GM12873 (cell line): ENCODE measurements around the gene PACSIN2.

Source experiments
- TF ChIP-seq, protein P1 (sequence below): IDR thresholded peaks from 2 replicates; pipeline ENCODE4 v1.5.1; 2012; ENCODE audit warnings: low read depth, mild to moderate bottlenecking, moderate library complexity, low read length, control low read depth; ENCODE audit not compliant: insufficient read depth; ENCODE audit errors: missing control alignments

Gene PACSIN2

DNA sequence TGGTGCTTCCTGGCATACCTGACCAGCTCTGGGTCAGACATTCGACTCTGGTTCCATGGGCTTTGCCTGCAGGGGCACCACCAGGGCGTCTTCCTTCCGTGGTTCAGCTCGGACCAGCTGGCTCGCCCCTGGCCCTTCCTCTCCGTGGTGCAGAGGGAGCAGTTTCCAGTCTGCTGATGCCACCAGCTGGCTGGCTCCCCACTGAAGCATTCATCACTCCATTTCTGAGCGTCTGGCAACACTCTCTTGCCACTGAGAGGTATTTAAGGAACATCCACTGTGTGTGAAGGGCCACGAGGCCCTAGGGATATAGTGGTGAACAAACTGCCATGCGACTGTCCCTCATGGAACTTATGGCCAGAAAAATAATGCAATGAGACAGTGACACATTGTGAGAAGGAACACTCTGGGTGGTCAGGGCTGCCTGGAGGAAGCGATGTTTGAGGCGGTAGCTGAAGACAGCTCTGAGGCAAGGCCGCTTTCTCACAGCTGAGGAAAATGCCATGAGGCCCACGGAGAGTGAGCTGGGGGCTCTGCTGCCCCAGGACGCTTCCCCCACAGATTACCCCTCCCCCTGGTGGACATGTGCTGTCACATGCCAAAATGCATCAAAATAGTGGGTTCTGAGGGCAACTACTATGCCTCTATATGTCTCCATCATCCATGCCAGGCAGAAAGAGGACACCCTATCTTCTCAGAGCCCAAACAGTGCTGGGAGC, 113.0 kb downstream of the PACSIN2 start:
- TF ChIP-seq, protein P1, sequence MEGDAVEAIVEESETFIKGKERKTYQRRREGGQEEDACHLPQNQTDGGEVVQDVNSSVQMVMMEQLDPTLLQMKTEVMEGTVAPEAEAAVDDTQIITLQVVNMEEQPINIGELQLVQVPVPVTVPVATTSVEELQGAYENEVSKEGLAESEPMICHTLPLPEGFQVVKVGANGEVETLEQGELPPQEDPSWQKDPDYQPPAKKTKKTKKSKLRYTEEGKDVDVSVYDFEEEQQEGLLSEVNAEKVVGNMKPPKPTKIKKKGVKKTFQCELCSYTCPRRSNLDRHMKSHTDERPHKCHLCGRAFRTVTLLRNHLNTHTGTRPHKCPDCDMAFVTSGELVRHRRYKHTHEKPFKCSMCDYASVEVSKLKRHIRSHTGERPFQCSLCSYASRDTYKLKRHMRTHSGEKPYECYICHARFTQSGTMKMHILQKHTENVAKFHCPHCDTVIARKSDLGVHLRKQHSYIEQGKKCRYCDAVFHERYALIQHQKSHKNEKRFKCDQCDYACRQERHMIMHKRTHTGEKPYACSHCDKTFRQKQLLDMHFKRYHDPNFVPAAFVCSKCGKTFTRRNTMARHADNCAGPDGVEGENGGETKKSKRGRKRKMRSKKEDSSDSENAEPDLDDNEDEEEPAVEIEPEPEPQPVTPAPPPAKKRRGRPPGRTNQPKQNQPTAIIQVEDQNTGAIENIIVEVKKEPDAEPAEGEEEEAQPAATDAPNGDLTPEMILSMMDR = peak; percentile 60

DNA sequence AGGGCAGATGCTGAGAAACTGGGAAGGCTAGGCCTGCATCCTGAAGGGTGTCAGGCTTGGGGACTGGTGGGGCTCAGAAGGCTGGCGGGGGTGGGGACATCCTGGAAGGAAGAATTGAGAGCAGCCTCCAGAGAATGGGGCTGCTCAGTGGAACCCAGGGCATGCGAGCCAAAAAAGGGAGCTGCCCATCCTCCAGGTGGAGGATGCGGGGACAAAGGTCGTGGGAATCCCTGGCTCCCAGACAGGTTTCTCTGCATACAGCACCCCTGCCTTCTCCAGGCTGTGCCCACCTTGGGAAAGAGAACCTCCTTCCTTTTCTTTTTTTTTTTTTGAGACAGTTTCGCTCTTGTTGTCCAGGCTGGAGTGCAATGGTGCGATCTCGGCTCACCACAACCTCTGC, 117.0 kb downstream of the PACSIN2 start:
- TF ChIP-seq, protein P1 = no peak

DNA sequence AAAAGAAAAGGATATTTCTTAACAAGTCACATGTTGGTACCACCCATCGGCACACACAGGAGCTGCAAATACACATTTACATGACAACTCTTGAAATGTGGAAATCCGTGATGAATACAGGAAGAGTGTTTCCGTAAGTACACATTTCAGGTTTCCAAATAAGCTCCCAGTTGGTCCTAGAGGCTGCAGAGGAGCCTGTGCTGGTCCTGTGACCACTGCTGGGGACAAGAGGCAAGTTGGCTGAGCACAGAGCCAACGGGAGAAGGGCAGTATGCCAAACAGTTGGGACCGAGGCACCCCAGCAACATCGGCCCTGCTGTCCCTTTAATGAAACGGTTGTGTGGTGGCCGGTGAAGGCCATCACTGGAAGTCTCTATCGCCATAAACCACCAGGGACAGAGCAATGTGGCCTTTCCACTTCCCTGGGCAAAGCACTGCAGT, 119.4 kb downstream of the PACSIN2 start:
- TF ChIP-seq, protein P1 = no peak

DNA sequence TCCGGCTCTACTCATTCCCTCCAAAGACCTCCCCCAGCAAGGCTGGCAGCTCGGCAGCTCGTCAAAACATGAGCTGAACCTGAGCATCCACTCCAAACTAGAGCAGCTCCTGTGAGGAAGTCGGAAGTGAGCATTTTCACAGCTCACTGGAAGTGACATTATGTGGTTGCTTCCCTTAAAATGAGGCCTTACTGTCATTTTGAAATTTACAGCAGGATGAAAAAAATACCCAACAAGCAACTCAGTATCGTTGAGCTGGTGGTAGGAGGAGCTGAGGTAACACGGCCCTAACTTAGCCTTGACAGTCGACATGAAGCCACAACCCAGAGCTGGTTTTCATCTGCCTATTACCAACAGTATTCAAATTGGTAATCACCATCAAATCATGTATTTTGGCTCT, 119.9 kb downstream of the PACSIN2 start:
- TF ChIP-seq, protein P1 = no peak

DNA sequence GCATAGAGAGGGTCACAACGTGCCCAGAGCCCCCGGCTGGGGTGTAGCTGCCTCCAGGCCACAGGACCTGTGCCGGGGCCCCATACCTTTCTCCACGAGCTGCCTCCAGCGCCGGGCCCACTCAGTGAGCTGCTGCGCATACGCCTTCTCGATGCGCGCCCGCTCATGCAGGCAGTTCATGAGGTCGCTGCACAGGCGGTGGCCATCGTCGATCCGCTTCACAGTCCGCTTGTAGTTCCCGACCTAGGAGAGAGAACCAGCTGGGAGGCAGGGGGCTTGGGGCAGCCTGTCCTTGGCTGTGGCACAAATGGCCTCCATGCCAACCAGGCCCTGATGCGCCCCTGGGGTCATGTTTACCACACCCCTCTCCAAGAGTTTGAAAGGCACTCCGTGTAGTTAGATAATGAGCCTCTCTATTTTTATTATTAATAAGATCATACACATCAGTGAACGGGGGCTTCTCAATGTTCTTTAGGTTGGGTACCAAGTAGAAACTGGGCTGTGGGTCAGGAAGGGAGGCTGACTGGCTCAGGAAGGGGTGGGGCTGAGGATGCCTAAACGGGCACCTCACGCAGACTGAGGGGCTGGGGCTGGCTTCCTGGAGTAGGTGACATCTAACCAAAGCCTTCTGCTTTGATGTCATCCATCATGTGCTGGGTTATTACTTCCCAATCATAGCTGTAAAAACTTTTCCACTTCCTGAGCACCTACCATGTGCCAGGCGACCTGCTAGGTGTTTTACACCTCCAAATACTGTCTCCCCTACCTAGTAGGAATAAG, 121.4 kb downstream of the PACSIN2 start:
- TF ChIP-seq, protein P1 = no peak

DNA sequence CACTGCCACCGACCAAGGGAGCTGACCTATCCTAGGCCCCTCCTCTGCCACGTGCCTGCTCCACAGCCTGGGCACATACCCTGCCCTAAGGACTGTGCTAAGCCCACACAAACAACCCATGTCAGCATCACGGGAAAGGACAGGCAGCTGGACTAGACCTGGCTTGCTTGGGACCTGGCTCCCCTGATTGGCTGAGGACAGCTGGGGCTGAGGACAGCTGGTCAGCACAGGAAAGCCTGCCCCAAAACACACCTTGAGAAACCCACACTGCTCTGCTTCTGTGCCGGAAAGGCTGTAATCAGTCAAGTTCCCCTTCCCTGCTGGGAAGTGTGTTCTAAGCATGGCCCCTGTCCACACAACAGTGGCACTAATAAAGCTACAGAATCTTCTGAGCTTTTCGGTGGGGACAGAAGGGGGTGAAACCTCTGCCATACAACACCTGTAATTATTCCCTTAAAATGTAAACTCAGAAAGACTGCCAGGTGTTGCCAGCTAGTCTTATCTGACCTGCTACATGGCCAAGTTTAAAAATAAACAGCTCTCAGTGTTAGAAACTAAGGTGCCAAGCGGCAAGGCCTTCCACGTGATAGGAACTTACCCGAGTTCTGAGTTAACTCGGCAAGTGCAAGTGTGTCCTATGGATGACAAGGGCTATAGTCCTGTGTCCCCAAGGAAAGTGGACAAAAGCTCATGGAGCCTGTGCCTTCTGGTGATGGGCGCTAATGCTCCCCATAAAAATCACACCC, 122.2 kb downstream of the PACSIN2 start:
- TF ChIP-seq, protein P1 = no peak

DNA sequence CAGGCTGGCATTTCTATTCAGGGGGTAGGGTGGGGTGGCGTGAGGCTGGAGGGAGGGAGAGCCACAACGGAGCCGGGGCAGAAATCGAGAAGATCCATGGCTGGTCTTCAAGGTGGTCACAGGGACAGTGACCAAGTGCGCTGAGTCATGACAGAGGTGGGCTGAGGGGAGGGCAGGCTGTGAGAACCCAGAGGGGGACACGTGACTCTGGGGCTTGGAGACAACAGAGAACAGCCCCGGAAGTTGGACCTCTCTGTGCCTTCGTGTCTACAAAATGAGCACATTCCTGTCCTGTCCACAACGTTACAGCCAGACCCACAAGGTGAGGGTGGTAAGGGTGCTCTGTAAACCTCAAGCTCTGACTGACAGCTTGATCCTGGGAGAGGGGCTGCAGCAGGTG, 122.8 kb downstream of the PACSIN2 start:
- TF ChIP-seq, protein P1 = no peak
